Mesenchymal stem cell (in vitro differentiated cells and primary cell): ENCODE data around the gene FUT6.
A peak's percentile ranks its signal among the peaks of the same experiment; 100 is the strongest.
"Not testable (repeated sequence)": the region's sequence is repeated elsewhere in the genome, so short reads cannot be mapped to it uniquely, and the experiment has no call there.

ENCODE experiments used
- DNase-seq: peaks from one replicate; pipeline ENCODE4 v3.0.0-alpha.2; 2013
- H2AFZ ChIP-seq: one replicate; pipeline ENCODE4 v1.6.1; 2013; ENCODE audit warnings: low read depth, mild to moderate bottlenecking, control low read depth, inconsistent platforms, low read length, moderate library complexity
- H2AK5ac ChIP-seq: 2 replicates; pipeline ENCODE4 v1.6.1; 2013; ENCODE audit warnings: low read length, moderate library complexity, mild to moderate bottlenecking, inconsistent platforms; ENCODE audit not compliant: severe bottlenecking
- H2BK120ac ChIP-seq: one replicate; pipeline ENCODE4 v1.6.1; 2013; ENCODE audit warnings: low read depth, mild to moderate bottlenecking, inconsistent platforms, low read length, moderate library complexity
- H2BK12ac ChIP-seq, 2 experiments: one replicate each; pipeline ENCODE4 v1.6.1; 2013; ENCODE audit warnings: inconsistent platforms in 2 of 2, low read length in 2 of 2, mild to moderate bottlenecking in 2 of 2, moderate library complexity in 2 of 2, control low read depth in 1 of 2
- H2BK15ac ChIP-seq: one replicate; pipeline ENCODE4 v1.6.1; 2013; ENCODE audit warnings: mild to moderate bottlenecking, low read depth, inconsistent platforms; ENCODE audit not compliant: poor library complexity, severe bottlenecking
- H2BK5ac ChIP-seq: 2 replicates; pipeline ENCODE4 v1.6.1; 2013; ENCODE audit warnings: low read depth, mild to moderate bottlenecking, low read length, control low read depth, inconsistent platforms; ENCODE audit not compliant: poor library complexity, severe bottlenecking
- H3K14ac ChIP-seq, 2 experiments: one replicate each; pipeline ENCODE4 v1.6.1; 2013; ENCODE audit warnings: inconsistent platforms in 2 of 2, low read length in 2 of 2, control low read depth in 1 of 2, mild to moderate bottlenecking in 1 of 2, moderate library complexity in 1 of 2
- H3K18ac ChIP-seq, 2 experiments: one replicate each; pipeline ENCODE4 v1.6.1; 2013; ENCODE audit warnings: inconsistent platforms in 2 of 2, low read length in 2 of 2, control low read depth in 1 of 2, low read depth in 1 of 2, mild to moderate bottlenecking in 1 of 2
- H3K23ac ChIP-seq, 2 experiments: one replicate each; pipeline ENCODE4 v1.6.1; 2013; ENCODE audit warnings: inconsistent platforms in 2 of 2, low read length in 2 of 2, mild to moderate bottlenecking in 2 of 2, moderate library complexity in 2 of 2, control low read depth in 1 of 2
- H3K27ac ChIP-seq: 2 replicates; pipeline ENCODE4 v1.5.1; 2013; ENCODE audit warnings: mild to moderate bottlenecking, moderate library complexity, low read length, control low read depth, inconsistent platforms; ENCODE audit not compliant: poor library complexity, severe bottlenecking
- H3K27me3 ChIP-seq, 2 experiments: 2 replicates each; pipeline versions ENCODE4 v1.6.1 to v1.7.0; 2013; ENCODE audit warnings: low read length in 2 of 2, mild to moderate bottlenecking in 2 of 2, moderate library complexity in 2 of 2, control low read depth in 1 of 2, inconsistent platforms in 1 of 2; ENCODE audit not compliant: control insufficient read depth in 1 of 2, insufficient read depth in 1 of 2
- H3K36me3 ChIP-seq, 2 experiments: 2 replicates each; pipeline versions ENCODE4 v1.6.1 to v1.7.0; 2013; ENCODE audit warnings: low read length in 2 of 2, control low read depth in 1 of 2, inconsistent platforms in 1 of 2, low read depth in 1 of 2, mild to moderate bottlenecking in 1 of 2; ENCODE audit not compliant: insufficient read depth in 2 of 2, control insufficient read depth in 1 of 2
- H3K4ac ChIP-seq, 2 experiments: one replicate each; pipeline ENCODE4 v1.6.1; 2013; ENCODE audit warnings: inconsistent platforms in 2 of 2, low read length in 2 of 2, mild to moderate bottlenecking in 2 of 2, moderate library complexity in 2 of 2, control low read depth in 1 of 2, low read depth in 1 of 2
- H3K4me1 ChIP-seq: 2 replicates; pipeline ENCODE4 v1.6.1; 2013; ENCODE audit warnings: low read depth, low read length, control low read depth; ENCODE audit not compliant: control insufficient read depth, insufficient read depth
- H3K4me2 ChIP-seq: 2 replicates; pipeline ENCODE4 v1.6.1; 2013; ENCODE audit warnings: low read length, mild to moderate bottlenecking, inconsistent platforms; ENCODE audit not compliant: poor library complexity, severe bottlenecking
- H3K4me3 ChIP-seq, 2 experiments: 2 replicates each; pipeline versions ENCODE4 v1.5.1 to v1.7.0; 2013; ENCODE audit warnings: low read length in 2 of 2, mild to moderate bottlenecking in 2 of 2, control low read depth in 1 of 2, low read depth in 1 of 2; ENCODE audit not compliant: insufficient read depth in 1 of 2
- H3K79me1 ChIP-seq: replicated peaks from 2 replicates; pipeline ENCODE4 v1.6.1; 2013; ENCODE audit warnings: mild to moderate bottlenecking, control low read depth, low read length, inconsistent platforms; ENCODE audit not compliant: poor library complexity, severe bottlenecking
- H3K9ac ChIP-seq: 2 replicates; pipeline ENCODE4 v1.7.0; 2013; ENCODE audit warnings: mild to moderate bottlenecking, low read length, moderate library complexity
- H3K9me3 ChIP-seq: 2 replicates; pipeline ENCODE4 v1.7.0; 2013; ENCODE audit warnings: mild to moderate bottlenecking, low read length; ENCODE audit not compliant: control insufficient read depth
- H4K8ac ChIP-seq: one replicate; pipeline ENCODE4 v1.6.1; 2013; ENCODE audit warnings: inconsistent platforms, mild to moderate bottlenecking, low read length, moderate library complexity
- H4K91ac ChIP-seq: one replicate; pipeline ENCODE4 v1.6.1; 2013; ENCODE audit warnings: mild to moderate bottlenecking, low read length, inconsistent platforms
- WGBS: methylation state at CpG from one replicate; pipeline ENCODE4 v1.1.7; 2013; ENCODE audit warnings: mixed read lengths; 5-methylcytosine and 5-hydroxymethylcytosine counted together

FUT6 gene

GRCh38 chr19:5877882-5878281, 38.4 kb upstream of the FUT6 start:
- no peak overlapping the region for H2BK15ac ChIP-seq
- no peak for DNase-seq
- no peak overlapping the region for H3K18ac ChIP-seq
- no peak overlapping the region for H2BK5ac ChIP-seq
- H3K9ac ChIP-seq, result no peak overlapping the region
- no peak overlapping the region for H3K4me3 ChIP-seq
- H3K36me3 ChIP-seq, result no peaks in the 10 kb centered on the region
- no peak overlapping the region for H4K8ac ChIP-seq
- H2BK12ac ChIP-seq, result peak overlapping the region in 1 of 2 experiments; percentile 18
- no peak overlapping the region for H2AFZ ChIP-seq
- H3K23ac ChIP-seq, result no peak overlapping the region
- 83% methylated on average over 9 of the region's 9 CpGs for WGBS
- H3K14ac ChIP-seq, result no peak overlapping the region
- peaks cover 0 to 22% of the 10 kb centered on the region in 2 experiments for H3K27me3 ChIP-seq
- no peak overlapping the region for H3K4ac ChIP-seq
- H2AK5ac ChIP-seq, result peak overlapping the region; percentile 6
- H3K79me1 ChIP-seq, result no peaks in the 10 kb centered on the region
- no peaks in the 10 kb centered on the region for H3K9me3 ChIP-seq
- no peak overlapping the region for H3K4me2 ChIP-seq
- no peak overlapping the region for H3K27ac ChIP-seq
- H2BK120ac ChIP-seq, result no peak overlapping the region
- H4K91ac ChIP-seq, result no peak overlapping the region
- H3K4me1 ChIP-seq, result peaks cover 37% of the 10 kb centered on the region

- peak overlapping the region; percentile 2 for H4K8ac ChIP-seq
- H3K79me1 ChIP-seq, result no peaks in the 10 kb centered on the region
- H3K4ac ChIP-seq, result no peak overlapping the region
- H3K14ac ChIP-seq, result no peak overlapping the region
- no peak overlapping the region for H2BK120ac ChIP-seq
- no peak overlapping the region for H4K91ac ChIP-seq
- peak overlapping the region; percentile 6 for H2AK5ac ChIP-seq
- H2AFZ ChIP-seq, result no peak overlapping the region
- H3K18ac ChIP-seq, result no peak overlapping the region
- H3K9me3 ChIP-seq, result no peaks in the 10 kb centered on the region
- H2BK5ac ChIP-seq, result no peak overlapping the region
- H3K27ac ChIP-seq, result no peak overlapping the region
- H3K9ac ChIP-seq, result no peak overlapping the region
- H3K27me3 ChIP-seq, result peaks cover 0 to 22% of the 10 kb centered on the region in 2 experiments
- no peak for DNase-seq
- peak overlapping the region; percentile 88 for H2BK15ac ChIP-seq
- no peak overlapping the region for H3K23ac ChIP-seq
- WGBS, result 91% methylated on average over 8 of the region's 8 CpGs
- H3K4me1 ChIP-seq, result peaks cover 37% of the 10 kb centered on the region
- H3K4me2 ChIP-seq, result no peak overlapping the region
- H3K4me3 ChIP-seq, result no peak overlapping the region
- peak overlapping the region in 1 of 2 experiments; percentile 18 for H2BK12ac ChIP-seq
- no peaks in the 10 kb centered on the region for H3K36me3 ChIP-seq
Observed at GRCh38 chr19:5877427-5877826, 37.9 kb upstream of the FUT6 start.

- H3K27ac ChIP-seq, H2BK5ac ChIP-seq, H2BK15ac ChIP-seq, H2AFZ ChIP-seq, H3K9me3 ChIP-seq, H2BK120ac ChIP-seq, H3K9ac ChIP-seq, H3K4me3 ChIP-seq, H3K14ac ChIP-seq, H3K4ac ChIP-seq, H2AK5ac ChIP-seq, H4K8ac ChIP-seq, H3K79me1 ChIP-seq, H3K36me3 ChIP-seq, H3K4me2 ChIP-seq, H3K23ac ChIP-seq: not testable (repeated sequence)
- WGBS, result 24% methylated on average over 7 of the region's 7 CpGs
- Histone ChIP-seq H2BK12ac (peak overlapping the region in 1 of 2 experiments; percentile 35), H4K91ac (peak overlapping the region; percentile 23), H3K27me3 (peaks cover 0 to 17% of the 10 kb centered on the region in 2 experiments), H3K18ac (peak overlapping the region in 1 of 2 experiments; percentile 67), H3K4me1 (peaks cover 17% of the 10 kb centered on the region)
- peak; percentile 75 for DNase-seq
Observed at GRCh38 chr19:5874496-5874895, 35.0 kb upstream of the FUT6 start.

GRCh38 chr19:5873617-5874199, 34.2 kb upstream of the FUT6 start:
- H3K14ac ChIP-seq, result peak overlapping the region in 1 of 2 experiments; percentile 3
- H2BK15ac ChIP-seq, result no peak overlapping the region
- no peaks in the 10 kb centered on the region for H3K9me3 ChIP-seq
- no peak overlapping the region for H2AFZ ChIP-seq
- no peak overlapping the region for H2BK5ac ChIP-seq
- peak overlapping the region in 1 of 2 experiments; percentile 25 for H3K18ac ChIP-seq
- no peak overlapping the region for H3K23ac ChIP-seq
- no peaks in the 10 kb centered on the region for H3K79me1 ChIP-seq
- no peaks in the 10 kb centered on the region for H3K36me3 ChIP-seq
- no peak overlapping the region for H2BK120ac ChIP-seq
- H3K27ac ChIP-seq, result no peak overlapping the region
- H3K4me1 ChIP-seq, result peaks cover 12% of the 10 kb centered on the region
- no peak overlapping the region for H3K4me3 ChIP-seq
- no peak overlapping the region for H4K91ac ChIP-seq
- 93% methylated on average over 12 of the region's 12 CpGs for WGBS
- H2BK12ac ChIP-seq, result peak overlapping the region in 1 of 2 experiments; percentile 31
- no peak overlapping the region for H4K8ac ChIP-seq
- H3K4me2 ChIP-seq, result no peak overlapping the region
- H2AK5ac ChIP-seq, result no peak overlapping the region
- DNase-seq, result no peak
- H3K27me3 ChIP-seq, result peaks cover 0 to 10% of the 10 kb centered on the region in 2 experiments
- no peak overlapping the region for H3K9ac ChIP-seq
- peak overlapping the region in 1 of 2 experiments; percentile 20 for H3K4ac ChIP-seq
